H1 (cell line): Measurements from ENCODE around the gene FAM83F. TPM values are rescaled to one million over a fixed set of nuclear protein-coding genes. Genes with fewer than 3 reads are reported as not detected.

Experiments
- CTCF ChIA-PET: fragments of 300-600 bp; sonication (Branson Sonifier 250); formaldehyde crosslinking; loops from one replicate; lab custom pipeline; 2021; ENCODE audit not compliant: partially characterized antibody; lab: Charles Lee
- POLR2A ChIA-PET: fragments of 300-600 bp; sonication (Branson Sonifier 250); formaldehyde crosslinking; loops from one replicate; lab custom pipeline; 2021; ENCODE audit warnings: inconsistent platforms; ENCODE audit not compliant: partially characterized antibody; lab: Charles Lee
- DNase-seq, 2 experiments: peaks; one replicate each; pipeline versions ENCODE4 v3.0.0 to v3.0.0-alpha.2; 2010 to 2022; ENCODE audit warnings: low spot score in 2 of 2, low read depth in 1 of 2, mixed read lengths in 1 of 2
- FAIRE-seq: peaks from 2 replicates; lab custom pipeline; 2011; peaks lifted over from hg19 to GRCh38; lab: Jason Lieb, UNC
- H2AFZ ChIP-seq: 2 replicates; pipeline ENCODE4 v1.8.1; 2012; ENCODE audit warnings: low read length, inconsistent platforms
- H2AK5ac ChIP-seq: 2 replicates; pipeline ENCODE4 v1.6.1; 2013; ENCODE audit warnings: low read depth, low read length
- H2BK120ac ChIP-seq: replicated peaks from 2 replicates; pipeline ENCODE3; 2013; ENCODE audit warnings: low read depth, low read length, inconsistent platforms
- H2BK12ac ChIP-seq: 2 replicates; pipeline ENCODE4 v1.6.1; 2013; ENCODE audit warnings: low read depth, low read length
- H2BK15ac ChIP-seq: 2 replicates; pipeline ENCODE4 v1.6.1; 2013; ENCODE audit warnings: low read length
- H2BK20ac ChIP-seq: 2 replicates; pipeline ENCODE4 v1.6.1; 2013; ENCODE audit warnings: low read length
- H2BK5ac ChIP-seq: 2 replicates; pipeline ENCODE4 v1.6.1; 2013; ENCODE audit warnings: low read depth, low read length
- H3K14ac ChIP-seq: 2 replicates; pipeline ENCODE4 v1.6.1; 2013; ENCODE audit warnings: inconsistent platforms; ENCODE audit not compliant: insufficient read length
- H3K18ac ChIP-seq: 2 replicates; pipeline ENCODE4 v1.6.1; 2013; ENCODE audit warnings: low read length; ENCODE audit errors: extremely low read depth
- H3K23ac ChIP-seq: 2 replicates; pipeline ENCODE4 v1.6.1; 2013; ENCODE audit warnings: inconsistent platforms; ENCODE audit not compliant: insufficient read length
- H3K23me2 ChIP-seq: 2 replicates; pipeline ENCODE4 v1.6.1; 2013; ENCODE audit warnings: low read depth, low read length
- H3K27ac ChIP-seq: 2 replicates; pipeline ENCODE4 v1.6.1; 2011; ENCODE audit warnings: low read depth, low read length, inconsistent platforms
- H3K27me3 ChIP-seq, 4 experiments: replicated peaks in 1 of 4; 1 replicate in 1 of 4; 2 replicates in 3 of 4; pipeline versions ENCODE4 v1.6.1 to v1.8.1; 2011 to 2013; ENCODE audit warnings: low read length in 3 of 4, mild to moderate bottlenecking in 3 of 4, inconsistent platforms in 2 of 4, mixed read lengths in 2 of 4, moderate library complexity in 1 of 4; ENCODE audit not compliant: control insufficient read depth in 3 of 4, insufficient read depth in 3 of 4; ENCODE audit errors: extremely low read depth in 1 of 4
- H3K36me3 ChIP-seq, 4 experiments: 2 replicates each; pipeline versions ENCODE4 v1.6.1 to v1.8.1; 2011 to 2013; ENCODE audit warnings: mild to moderate bottlenecking in 4 of 4, low read length in 3 of 4, moderate library complexity in 2 of 4, control low read depth in 1 of 4, inconsistent platforms in 1 of 4; ENCODE audit not compliant: insufficient read depth in 4 of 4, control insufficient read depth in 2 of 4
- H3K4ac ChIP-seq: replicated peaks from 2 replicates; pipeline ENCODE3; 2013; ENCODE audit warnings: low read length, low read depth, mixed read lengths, inconsistent platforms; ENCODE audit not compliant: insufficient read length
- H3K4me1 ChIP-seq, 4 experiments: replicated peaks in 1 of 4; 1 replicate in 1 of 4; 2 replicates in 3 of 4; pipeline versions ENCODE4 v1.6.1 to v1.8.1; 2011 to 2013; ENCODE audit warnings: low read length in 3 of 4, inconsistent platforms in 2 of 4, mixed read lengths in 1 of 4; ENCODE audit not compliant: insufficient read depth in 4 of 4, control insufficient read depth in 3 of 4
- H3K4me2 ChIP-seq, 2 experiments: 2 replicates each; pipeline versions ENCODE4 v1.6.1 to v1.8.1; 2011 to 2013; ENCODE audit warnings: low read depth in 2 of 2, low read length in 2 of 2, control low read depth in 1 of 2, inconsistent platforms in 1 of 2, mild to moderate bottlenecking in 1 of 2; ENCODE audit not compliant: insufficient read depth in 1 of 2
- H3K4me3 ChIP-seq, 4 experiments: fragments of 200-600, 300-600 bp in 1 of 4; sonication (generic), shearing (Covaris generic), sonication (Bioruptor Twin) in 1 of 4; 2 replicates each; pipeline versions ENCODE4 v1.5.1 to v1.8.1; 2011 to 2016; ENCODE audit warnings: low read length in 4 of 4, low read depth in 3 of 4, control low read depth in 2 of 4, inconsistent platforms in 2 of 4, mild to moderate bottlenecking in 2 of 4, mixed read lengths in 1 of 4, moderate library complexity in 1 of 4; ENCODE audit not compliant: insufficient read depth in 2 of 4; ENCODE audit errors: extremely low read depth in 1 of 4
- H3K56ac ChIP-seq: replicated peaks from 2 replicates; pipeline ENCODE3; 2013; ENCODE audit warnings: low read depth, mild to moderate bottlenecking, mixed read lengths, low read length, inconsistent platforms; ENCODE audit not compliant: insufficient read length
- H3K79me1 ChIP-seq: 2 replicates; pipeline ENCODE4 v1.6.1; 2013; ENCODE audit warnings: low read depth, low read length, control low read depth
- H3K79me2 ChIP-seq, 2 experiments: 2 replicates each; pipeline versions ENCODE4 v1.6.1 to v1.8.1; 2012 to 2013; ENCODE audit warnings: low read length in 2 of 2, mild to moderate bottlenecking in 2 of 2, inconsistent platforms in 1 of 2; ENCODE audit not compliant: insufficient read depth in 2 of 2, control insufficient read depth in 1 of 2
- H3K9ac ChIP-seq, 4 experiments: replicated peaks in 1 of 4; 1 replicate in 1 of 4; 2 replicates in 3 of 4; pipeline versions ENCODE4 v1.6.1 to v1.8.1; 2011 to 2013; ENCODE audit warnings: low read depth in 3 of 4, low read length in 3 of 4, control low read depth in 2 of 4, mild to moderate bottlenecking in 2 of 4, moderate library complexity in 2 of 4, inconsistent platforms in 1 of 4; ENCODE audit errors: extremely low read depth in 1 of 4
- H3K9me3 ChIP-seq, 2 experiments: 2 replicates each; pipeline versions ENCODE4 v1.6.1 to v1.8.1; 2012 to 2013; ENCODE audit warnings: mild to moderate bottlenecking in 2 of 2, moderate library complexity in 2 of 2, control low read depth in 1 of 2, inconsistent platforms in 1 of 2, low read depth in 1 of 2, low read length in 1 of 2, mixed read lengths in 1 of 2; ENCODE audit not compliant: insufficient read depth in 2 of 2
- H4K20me1 ChIP-seq, 2 experiments: replicated peaks in 1 of 2; 2 replicates each; pipeline versions ENCODE3 to v1.8.1; 2011 to 2013; ENCODE audit warnings: inconsistent platforms in 2 of 2, low read length in 2 of 2, mild to moderate bottlenecking in 1 of 2; ENCODE audit not compliant: insufficient read depth in 2 of 2, control insufficient read depth in 1 of 2
- H4K5ac ChIP-seq: 2 replicates; pipeline ENCODE4 v1.6.1; 2013; ENCODE audit warnings: low read length, low read depth, mixed read lengths, inconsistent platforms; ENCODE audit not compliant: insufficient read length
- H4K8ac ChIP-seq: 2 replicates; pipeline ENCODE4 v1.8.0; 2013; ENCODE audit warnings: mild to moderate bottlenecking, moderate library complexity, low read length, inconsistent platforms; ENCODE audit not compliant: insufficient read depth; ENCODE audit errors: extremely low read depth
- H4K91ac ChIP-seq: replicated peaks from 2 replicates; pipeline ENCODE3; 2013; ENCODE audit warnings: low read length, mixed read lengths, inconsistent platforms; ENCODE audit not compliant: insufficient read length
- CTBP2 ChIP-seq: IDR thresholded peaks from 2 replicates; pipeline ENCODE4 v1.7.0; 2011; ENCODE audit warnings: borderline replicate concordance, mild to moderate bottlenecking, moderate library complexity, mixed read lengths, low read length; ENCODE audit not compliant: insufficient read depth, insufficient read length
- FOSL1 ChIP-seq: IDR thresholded peaks from 2 replicates; pipeline ENCODE4 v1.6.1; 2011; ENCODE audit warnings: mild to moderate bottlenecking, low read depth, low read length, moderate library complexity; ENCODE audit not compliant: insufficient read depth
- GABPA ChIP-seq: IDR thresholded peaks from 2 replicates; pipeline ENCODE4 v1.6.1; 2011; ENCODE audit warnings: mild to moderate bottlenecking, low read length, moderate library complexity, borderline replicate concordance; ENCODE audit not compliant: insufficient read depth
- HDAC6 ChIP-seq: IDR thresholded peaks from one replicate; pipeline ENCODE4 v1.7.1; 2012; ENCODE audit warnings: low read depth, mild to moderate bottlenecking, inconsistent platforms, low read length, moderate library complexity
- PHF8 ChIP-seq: fragments of 200-600 bp; sonication (generic); conservative IDR thresholded peaks from 2 replicates; pipeline ENCODE4 v1.7.1; 2012; ENCODE audit warnings: low read depth, mild to moderate bottlenecking, inconsistent platforms, low read length, moderate library complexity
- RAD21 ChIP-seq, 2 experiments: IDR thresholded peaks in 1 of 2; conservative IDR thresholded peaks in 1 of 2; 2 replicates each; pipeline ENCODE4 v1.6.1; 2011; ENCODE audit warnings: low read depth in 2 of 2, low read length in 2 of 2, improper control_type of control experiment in 1 of 2, inconsistent platforms in 1 of 2, mild to moderate bottlenecking in 1 of 2, moderate library complexity in 1 of 2
- SIX5 ChIP-seq: IDR thresholded peaks from 2 replicates; pipeline ENCODE4 v1.6.1; 2011; ENCODE audit warnings: mild to moderate bottlenecking, low read depth, low read length
- SUZ12 ChIP-seq: fragments of 200-600 bp; sonication (generic); IDR thresholded peaks from 2 replicates; pipeline ENCODE4 v1.6.1; 2012; ENCODE audit warnings: mild to moderate bottlenecking, inconsistent platforms, low read length, moderate library complexity, mixed read lengths
- TBP ChIP-seq: IDR thresholded peaks from 2 replicates; pipeline ENCODE4 v1.6.1; 2011; ENCODE audit warnings: low read depth, low read length, improper control_type of control experiment
- TCF12 ChIP-seq: IDR thresholded peaks from 2 replicates; pipeline ENCODE4 v1.6.1; 2011; ENCODE audit warnings: low read depth, mild to moderate bottlenecking, low read length
- TEAD4 ChIP-seq: IDR thresholded peaks from 2 replicates; pipeline ENCODE4 v1.6.1; 2012; ENCODE audit warnings: low read depth, low read length, inconsistent platforms, mixed read lengths
- WGBS, 2 experiments: shearing (Covaris generic) in 1 of 2; methylation state at CpG; one replicate each; pipeline versions ENCODE4 v1.1.6 to v1.1.7; 2013 to 2015; ENCODE audit warnings: low lambda C conversion rate in 2 of 2, mixed read lengths in 2 of 2, inconsistent platforms in 1 of 2, low coverage in 1 of 2, missing lambda C conversion rate in 1 of 2; ENCODE audit not compliant: insufficient replicate concordance in 2 of 2, insufficient coverage in 1 of 2, insufficient read length in 1 of 2; ENCODE audit errors: extremely low coverage in 1 of 2, missing lambda C conversion rate in 1 of 2; 5-methylcytosine and 5-hydroxymethylcytosine counted together
- polyA plus RNA-seq, 7 experiments: library from polyadenylated mRNA; depleted of rRNA in 3 of 7; stranded (reverse) in 5 of 7; unstranded in 2 of 7; fragments of >200 nt in 5 of 7; fragments of 200-250 nt in 2 of 7; gene quantifications; 1 replicate in 5 of 7; 2 replicates in 1 of 7; 4 replicates in 1 of 7; pipeline versions ENCODE4 v1.2.1 to v1.2.3, GENCODE V29; 2011 to 2013; ENCODE audit warnings: missing spikeins in 2 of 7, mixed read lengths in 2 of 7
- total RNA-seq: library from RNA; stranded (reverse); fragmentation: NEBNext Ultra II Directional; extraction: Animal tissue kit (Norgen Biotek cat#: 25700); gene quantifications from 2 replicates; pipeline ENCODE4 v1.2.1, GENCODE V29; 2021

Gene FAM83F
- total and polyA plus RNA-seq, 2 of the 8 experiments (the other 6 are each of a cell fraction or from before 2014, with no cell fraction given): 8.6 to 18.9 TPM

GRCh38 chr22:40009951-40010671 lies 15.4 kb downstream of the FAM83F start:
- FAIRE-seq (no peak), DNase-seq (no peak)
- 82% methylated on average over 24 of the region's 24 CpGs; no CpG with 5 or more reads in 1 of the 2 experiments for WGBS, 2 experiments
- no peaks in the 10 kb centered on the region for H3K27me3 ChIP-seq
- H3K4me1 ChIP-seq: peaks cover 14 to 25% (median 18%) of the 10 kb centered on the region in 4 experiments
- H3K4me3 ChIP-seq: peak overlapping the region in 1 of 4 experiments; percentile 12; a peak in 1 of 8 replicates
- H3K9me3 ChIP-seq: no peaks in the 10 kb centered on the region
- no peak overlapping the region for H3K23ac ChIP-seq
- H4K20me1 ChIP-seq: peaks cover 2 to 16% of the 10 kb centered on the region in 2 experiments
- H3K56ac ChIP-seq: no peak overlapping the region
- H2AK5ac ChIP-seq: no peak overlapping the region
- H3K79me2 ChIP-seq: peaks cover 0 to 10% of the 10 kb centered on the region in 2 experiments; a peak in 2 of 4 replicates
- H2AFZ ChIP-seq: no peak overlapping the region
- H3K36me3 ChIP-seq: no peaks in the 10 kb centered on the region
- ChIA-PET POLR2A (interaction anchor here (0.7 to 4.1 kb wide), 8 partner anchors 11 to 490 kb away, joined by 3 to 44 read pairs (median 4); partner anchors contain the start of gene ATF4), CTCF (interaction anchor here (0.6 to 16.1 kb wide), 15 partner anchors 9 to 480 kb away, joined by 3 to 159 read pairs (median 4); no protein-coding TSS in a partner anchor)
- no peak overlapping the region for H3K27ac ChIP-seq
- H3K4me2 ChIP-seq: peak overlapping the region; percentile 32 to 62
- H3K14ac ChIP-seq: no peak overlapping the region
- peak overlapping the region; percentile 71 for H2BK12ac ChIP-seq
- H4K5ac ChIP-seq: no peak overlapping the region
- no peaks in the 10 kb centered on the region for H3K79me1 ChIP-seq
- H3K4ac ChIP-seq: peak overlapping the region; percentile 29
- H3K23me2 ChIP-seq: no peaks in the 10 kb centered on the region; the same call in 1 of the 2 replicates
- 0 out of 2 replicates have a peak overlapping the region, but pooled peaks have one; percentile 4 for H2BK15ac ChIP-seq
- H3K18ac ChIP-seq: peak overlapping the region; percentile 65; the same call in 1 of the 2 replicates
- H3K9ac ChIP-seq: no peak overlapping the region
- H2BK5ac ChIP-seq: no peak overlapping the region; the same call in 1 of the 2 replicates
- no peak overlapping the region for H4K8ac ChIP-seq
- H4K91ac ChIP-seq: no peak overlapping the region
- no peak overlapping the region for H2BK120ac ChIP-seq
- H2BK20ac ChIP-seq: no peak overlapping the region
- no peak for TF ChIP-seq PHF8
- TF ChIP-seq CTBP2: no peak
- no peak for TF ChIP-seq TBP
- TF ChIP-seq SIX5: no peak
- no peak for TF ChIP-seq TCF12
- TF ChIP-seq GABPA: no peak
- TF ChIP-seq RAD21 (IDR thresholded peaks at IDR 0.05 in 1 of 2, conservative IDR thresholded peaks at IDR 0.05 in 1 of 2; ENCODE audit: low read depth in 2 of 2, low read length in 2 of 2): no peak
- no peak for TF ChIP-seq TEAD4
- no peak for TF ChIP-seq HDAC6
- no peak for TF ChIP-seq FOSL1
- no peak for TF ChIP-seq SUZ12
